GM18507 (cell line): ENCODE data around the gene PRKCZ.

Source experiments
- DNase-seq: peaks from one replicate; pipeline ENCODE4 v3.0.0; 2011; ENCODE audit warnings: low read depth; ENCODE audit not compliant: insufficient read length; ENCODE audit errors: extremely low spot score
- FAIRE-seq: peaks from 2 replicates; lab custom pipeline; 2011; peaks lifted over from hg19 to GRCh38; lab: Jason Lieb, UNC

PRKCZ gene

GRCh38 chr1:2097386-2098300 lies 47.4 kb downstream of the PRKCZ start:
- FAIRE-seq, result no peak
- DNase-seq, result no peak

- DNase-seq, result no peak
- FAIRE-seq, result no peak
These were observed 48.1 kb downstream of the PRKCZ start for GRCh38 chr1:2098301-2098698.

GRCh38 chr1:2098839-2099785 lies 48.9 kb downstream of the PRKCZ start:
- DNase-seq, result no peak
- no peak for FAIRE-seq

- no peak for FAIRE-seq
- DNase-seq, result no peak
These were observed 49.9 kb downstream of the PRKCZ start for GRCh38 chr1:2099886-2100779.

- no peak for FAIRE-seq
- DNase-seq, result no peak
These were observed 50.5 kb downstream of the PRKCZ start for GRCh38 chr1:2100780-2101108.

- DNase-seq, result no peak
- no peak for FAIRE-seq
These were observed 51.3 kb downstream of the PRKCZ start for GRCh38 chr1:2101531-2101930.

GRCh38 chr1:2101946-2102345 lies 51.7 kb downstream of the PRKCZ start:
- DNase-seq, result no peak
- FAIRE-seq, result no peak

GRCh38 chr1:2102753-2103152 lies 52.5 kb downstream of the PRKCZ start:
- FAIRE-seq (no peak), DNase-seq (no peak)

GRCh38 chr1:2103266-2103900 lies 53.2 kb downstream of the PRKCZ start:
- no peak for DNase-seq

GRCh38 chr1:2103901-2104590 lies 53.8 kb downstream of the PRKCZ start:
- FAIRE-seq (no peak), DNase-seq (no peak)

More at GRCh38 chr1:2103266-2103900, 53.2 kb downstream of the PRKCZ start:
- no peak for FAIRE-seq

- DNase-seq, result no peak
- FAIRE-seq, result no peak
These were observed 54.6 kb downstream of the PRKCZ start for GRCh38 chr1:2104621-2105427.

GRCh38 chr1:2105781-2106524 lies 55.7 kb downstream of the PRKCZ start:
- FAIRE-seq, result no peak
- no peak for DNase-seq

GRCh38 chr1:2106659-2107405 lies 56.6 kb downstream of the PRKCZ start:
- no peak for FAIRE-seq
- no peak for DNase-seq

- no peak for FAIRE-seq
These were observed 57.5 kb downstream of the PRKCZ start for GRCh38 chr1:2107586-2108212.

GRCh38 chr1:2108213-2108876 lies 58.1 kb downstream of the PRKCZ start:
- no peak for DNase-seq
- no peak for FAIRE-seq

More at GRCh38 chr1:2107586-2108212, 57.5 kb downstream of the PRKCZ start:
- no peak for DNase-seq
